Measurements from ENCODE around the gene ARHGAP27. TPM values are rescaled to one million over a fixed set of nuclear protein-coding genes. Genes with fewer than 3 reads are reported as not detected.

Gene ARHGAP27
- total RNA-seq, 1 donor from 2014 or later = 75.7 TPM

- ChIA-PET POLR2A (interaction anchor here (0.8 to 2.3 kb wide), 2 partner anchors 17 to 158 kb away, joined by 3 to 12 read pairs; no protein-coding TSS in a partner anchor), CTCF (interaction anchor here (1.0 kb wide), 1 partner anchor 19 kb away, joined by 5 read pairs; no protein-coding TSS in a partner anchor)
- H3K9me3 Mint-ChIP-seq = no peaks in the 10 kb centered on the region
- H3K27me3 Mint-ChIP-seq = no peaks in the 10 kb centered on the region
- ATAC-seq (ENCODE audit: low read depth) = no peak
- H3K27ac Mint-ChIP-seq = no peak overlapping the region
- no peak for TF ChIP-seq CTCF (IDR thresholded peaks at IDR 0.05)
- H3K4me3 Mint-ChIP-seq = no peak overlapping the region
- no peaks in the 10 kb centered on the region for H3K36me3 Mint-ChIP-seq (ENCODE audit: low read depth)
- DNase-seq = no peak
- H3K4me1 Mint-ChIP-seq = peaks cover 34% of the 10 kb centered on the region
- intact Hi-C loops (cut with micrococcal nuclease) = no loop called here
Measured at GRCh38 chr17:45427181-45427835, 5.4 kb downstream of the ARHGAP27 start.

GRCh38 chr17:45426561-45426960 lies 6.1 kb downstream of the ARHGAP27 start:
- H3K27ac Mint-ChIP-seq = no peak overlapping the region
- no peaks in the 10 kb centered on the region for H3K9me3 Mint-ChIP-seq
- no peak for TF ChIP-seq CTCF (IDR thresholded peaks at IDR 0.05)
- intact Hi-C loops (cut with micrococcal nuclease) = no loop called here
- ATAC-seq (ENCODE audit: low read depth) = no peak
- H3K4me3 Mint-ChIP-seq = no peak overlapping the region
- H3K27me3 Mint-ChIP-seq = no peaks in the 10 kb centered on the region
- H3K4me1 Mint-ChIP-seq = peaks cover 30% of the 10 kb centered on the region
- POLR2A ChIA-PET = interaction anchor here (0.8 kb wide), 1 partner anchor 159 kb away, joined by 3 read pairs; no protein-coding TSS in a partner anchor
- no peak for DNase-seq
- CTCF ChIA-PET = no interaction called here
- no peaks in the 10 kb centered on the region for H3K36me3 Mint-ChIP-seq (ENCODE audit: low read depth)

GRCh38 chr17:45425984-45426413 lies 6.7 kb downstream of the ARHGAP27 start:
- Mint-ChIP-seq H3K4me1 (peaks cover 27% of the 10 kb centered on the region), H3K9me3 (no peaks in the 10 kb centered on the region), H3K27me3 (no peaks in the 10 kb centered on the region), H3K27ac (no peak overlapping the region), H3K36me3 (ENCODE audit: low read depth) (no peaks in the 10 kb centered on the region), H3K4me3 (no peak overlapping the region)
- ChIA-PET CTCF (no interaction called here), POLR2A (no interaction called here)
- DNase-seq (no peak), ATAC-seq (ENCODE audit: low read depth) (no peak)
- TF ChIP-seq CTCF (IDR thresholded peaks at IDR 0.05) = no peak
- intact Hi-C loops (cut with micrococcal nuclease) = no loop called here

- H3K36me3 Mint-ChIP-seq (ENCODE audit: low read depth) = no peaks in the 10 kb centered on the region
- DNase-seq (no peak), ATAC-seq (ENCODE audit: low read depth) (no peak)
- ChIA-PET CTCF (no interaction called here), POLR2A (interaction anchor here (0.7 kb wide), 2 partner anchors 12 to 108 kb away, joined by 3 to 4 read pairs; no protein-coding TSS in a partner anchor)
- peaks cover 20% of the 10 kb centered on the region for H3K4me1 Mint-ChIP-seq
- no peaks in the 10 kb centered on the region for H3K27me3 Mint-ChIP-seq
- intact Hi-C loops (cut with micrococcal nuclease) = no loop called here
- H3K4me3 Mint-ChIP-seq = no peak overlapping the region
- H3K27ac Mint-ChIP-seq = no peak overlapping the region
- H3K9me3 Mint-ChIP-seq = no peaks in the 10 kb centered on the region
- no peak for TF ChIP-seq CTCF (IDR thresholded peaks at IDR 0.05)
Measured at GRCh38 chr17:45425125-45425983, 7.3 kb downstream of the ARHGAP27 start.

GRCh38 chr17:45424769-45425124 lies 7.9 kb downstream of the ARHGAP27 start:
- ChIA-PET CTCF (no interaction called here), POLR2A (interaction anchor here (0.7 kb wide), 1 partner anchor 108 kb away, joined by 3 read pairs; no protein-coding TSS in a partner anchor)
- Mint-ChIP-seq H3K27ac (no peak overlapping the region), H3K4me1 (peaks cover 19% of the 10 kb centered on the region), H3K27me3 (no peaks in the 10 kb centered on the region), H3K4me3 (no peak overlapping the region), H3K9me3 (no peaks in the 10 kb centered on the region), H3K36me3 (ENCODE audit: low read depth) (no peaks in the 10 kb centered on the region)
- ATAC-seq (ENCODE audit: low read depth) (no peak), DNase-seq (no peak)
- intact Hi-C loops (cut with micrococcal nuclease) = no loop called here
- TF ChIP-seq CTCF (IDR thresholded peaks at IDR 0.05) = no peak
